ENCODE results near the gene CCL28. TPM values are rescaled to one million over a fixed set of nuclear protein-coding genes. Genes with fewer than 3 reads are reported as not detected.
"Not testable (repeated sequence)": the region's sequence is repeated elsewhere in the genome, so short reads cannot be mapped to it uniquely, and the experiment has no call there.

CCL28 gene
- total RNA-seq, 1 experiment from 2014 or later, result 2.2 TPM

- Histone ChIP-seq H3K4me1 (replicated peaks; ENCODE audit: insufficient read depth) (peaks cover 13% of the 10 kb centered on the region), H3K27me3 (ENCODE audit: insufficient read depth, low read depth) (no peaks in the 10 kb centered on the region), H3K79me2 (ENCODE audit: low read depth) (no peaks in the 10 kb centered on the region), H3K27ac (no peak overlapping the region), H3K9me2 (ENCODE audit: insufficient read depth) (no peaks in the 10 kb centered on the region), H3F3A (ENCODE audit: insufficient read depth, low read depth) (no peaks in the 10 kb centered on the region), H3K4me3 (no peak overlapping the region), H3K4me2 (no peak overlapping the region), H3K36me3 (ENCODE audit: low read depth) (no peaks in the 10 kb centered on the region), H4K20me1 (ENCODE audit: insufficient read depth) (no peaks in the 10 kb centered on the region), H3K9me3 (ENCODE audit: insufficient read depth, low read depth) (no peaks in the 10 kb centered on the region), H2AFZ (no peak overlapping the region)
- ChIA-PET POLR2A (ENCODE audit: unreplicated experiment) (no interaction called here), CTCF (no interaction called here)
- no TSS peak for BruUV-seq (replicated peaks)
- no peak for DNase-seq
- TF ChIP-seq EZH2 (IDR thresholded peaks at IDR 0.05; ENCODE audit: low read depth) (no peak), CTCF (conservative IDR thresholded peaks at IDR 0.05) (no peak)
- intact Hi-C loops (cut with micrococcal nuclease; ENCODE audit: unreplicated experiment), result no loop called here
Observed at GRCh38 chr5:43410414-43410813, 1.8 kb downstream of the CCL28 start.

- Histone ChIP-seq H2AFZ (0 out of 2 replicates have a peak overlapping the region, but pooled peaks have one; percentile 1), H3K9me2 (ENCODE audit: insufficient read depth) (no peaks in the 10 kb centered on the region), H3K27me3 (ENCODE audit: insufficient read depth, low read depth) (no peaks in the 10 kb centered on the region), H3K4me3 (no peak overlapping the region), H4K20me1 (ENCODE audit: insufficient read depth) (no peaks in the 10 kb centered on the region), H3K79me2 (ENCODE audit: low read depth) (no peaks in the 10 kb centered on the region), H3K36me3 (ENCODE audit: low read depth) (no peaks in the 10 kb centered on the region), H3K4me2 (no peak overlapping the region), H3K4me1 (replicated peaks; ENCODE audit: insufficient read depth) (peaks cover 13% of the 10 kb centered on the region), H3K27ac (no peak overlapping the region), H3K9me3 (ENCODE audit: insufficient read depth, low read depth) (no peaks in the 10 kb centered on the region), H3F3A (ENCODE audit: insufficient read depth, low read depth) (no peaks in the 10 kb centered on the region)
- no TSS peak for BruUV-seq (replicated peaks)
- intact Hi-C loops (cut with micrococcal nuclease; ENCODE audit: unreplicated experiment), result no loop called here
- CTCF ChIA-PET, result no interaction called here
- POLR2A ChIA-PET (ENCODE audit: unreplicated experiment), result no interaction called here
- TF ChIP-seq CTCF (conservative IDR thresholded peaks at IDR 0.05) (no peak), EZH2 (IDR thresholded peaks at IDR 0.05; ENCODE audit: low read depth) (no peak)
- no peak for DNase-seq
Observed at GRCh38 chr5:43409809-43410271, 2.4 kb downstream of the CCL28 start.

- H3K27me3 ChIP-seq (ENCODE audit: insufficient read depth, low read depth); intact Hi-C loops (cut with micrococcal nuclease; ENCODE audit: unreplicated experiment); H3K9me3 ChIP-seq (ENCODE audit: insufficient read depth, low read depth); H3K4me1 ChIP-seq (replicated peaks; ENCODE audit: insufficient read depth); H3F3A ChIP-seq (ENCODE audit: insufficient read depth, low read depth); CTCF ChIA-PET; DNase-seq; H3K36me3 ChIP-seq (ENCODE audit: low read depth); BruUV-seq (replicated peaks); H3K79me2 ChIP-seq (ENCODE audit: low read depth); H4K20me1 ChIP-seq (ENCODE audit: insufficient read depth); H3K9me2 ChIP-seq (ENCODE audit: insufficient read depth): not testable (repeated sequence)
- POLR2A ChIA-PET (ENCODE audit: unreplicated experiment), result interaction anchor here (0.6 to 0.7 kb wide), 2 partner anchors 10 to 421 kb away, joined by 4 to 6 read pairs; no protein-coding TSS in a partner anchor
- Histone ChIP-seq H2AFZ (peak overlapping the region; percentile 59), H3K27ac (peak overlapping the region; percentile 13; the same call in 1 of the 2 replicates), H3K4me3 (peak overlapping the region; percentile 48; the same call in 1 of the 2 replicates), H3K4me2 (peak overlapping the region; percentile 67)
Observed at GRCh38 chr5:43402524-43403066, 9.6 kb downstream of the CCL28 start.

GRCh38 chr5:43401827-43402226 lies 10.4 kb downstream of the CCL28 start:
- Histone ChIP-seq H3K27ac (no peak overlapping the region), H3K79me2 (ENCODE audit: low read depth) (no peaks in the 10 kb centered on the region), H3F3A (ENCODE audit: insufficient read depth, low read depth) (0 out of 2 replicates have a peak, but pooled peaks cover 4% of the 10 kb centered on the region), H3K4me2 (peak overlapping the region; percentile 67; the same call in 1 of the 2 replicates), H3K4me3 (no peak overlapping the region), H2AFZ (no peak overlapping the region), H3K9me2 (ENCODE audit: insufficient read depth) (no peaks in the 10 kb centered on the region), H3K4me1 (replicated peaks; ENCODE audit: insufficient read depth) (peaks cover 10% of the 10 kb centered on the region; the same call in 1 of the 2 replicates), H3K27me3 (ENCODE audit: insufficient read depth, low read depth) (no peaks in the 10 kb centered on the region), H3K9me3 (ENCODE audit: insufficient read depth, low read depth) (no peaks in the 10 kb centered on the region), H3K36me3 (ENCODE audit: low read depth) (no peaks in the 10 kb centered on the region), H4K20me1 (ENCODE audit: insufficient read depth) (no peaks in the 10 kb centered on the region)
- intact Hi-C loops (cut with micrococcal nuclease; ENCODE audit: unreplicated experiment), result no loop called here
- TF ChIP-seq CTCF (conservative IDR thresholded peaks at IDR 0.05) (peak; percentile 65), EZH2 (IDR thresholded peaks at IDR 0.05; ENCODE audit: low read depth) (no peak)
- CTCF ChIA-PET, result no interaction called here
- no peak for DNase-seq
- BruUV-seq (replicated peaks), result no TSS peak
- POLR2A ChIA-PET (ENCODE audit: unreplicated experiment), result no interaction called here
